NB4 (cell line): Measurements from ENCODE around the gene CYCS.
"Not testable (repeated sequence)": the region's sequence is repeated elsewhere in the genome, so short reads cannot be mapped to it uniquely, and the experiment has no call there.

Experiments used
- DNase-seq: peaks from one replicate; pipeline ENCODE4 v3.0.0; 2010; ENCODE audit warnings: low read depth
- H3K4me3 ChIP-seq: one replicate; pipeline ENCODE4 v1.5.1; 2011; ENCODE audit warnings: mild to moderate bottlenecking, low read depth, low read length, moderate library complexity
- CTCF ChIP-seq: IDR thresholded peaks from one replicate; pipeline ENCODE4 v1.5.1; 2012; ENCODE audit warnings: low read depth, low read length
- MAX ChIP-seq: IDR thresholded peaks from 2 replicates; pipeline ENCODE4 v1.6.1; 2011; ENCODE audit warnings: low read depth, low read length
- MYC ChIP-seq: IDR thresholded peaks from 2 replicates; pipeline ENCODE4 v1.6.1; 2011; ENCODE audit warnings: low read depth, low read length
- POLR2A ChIP-seq: IDR thresholded peaks from 2 replicates; pipeline ENCODE4 v1.6.1; 2011; ENCODE audit warnings: mild to moderate bottlenecking; ENCODE audit not compliant: insufficient read length; ENCODE audit errors: extremely low read depth

CYCS gene

GRCh38 chr7:25091176-25091575 lies 33.9 kb downstream of the CYCS start:
- no peak for DNase-seq
- H3K4me3 ChIP-seq: no peak overlapping the region
- TF ChIP-seq MYC (no peak), POLR2A (no peak), MAX (no peak), CTCF (no peak)

GRCh38 chr7:25090374-25090773 lies 34.7 kb downstream of the CYCS start:
- TF ChIP-seq CTCF (no peak), MYC (no peak)
- H3K4me3 ChIP-seq: no peak overlapping the region
- DNase-seq: no peak

GRCh38 chr7:25087855-25088254 lies 37.2 kb downstream of the CYCS start:
- TF ChIP-seq MAX (no peak), POLR2A (no peak), CTCF (no peak), MYC (no peak)
- peak; percentile 83 for DNase-seq
- no peak overlapping the region for H3K4me3 ChIP-seq

GRCh38 chr7:25084821-25085220 lies 40.2 kb downstream of the CYCS start:
- TF ChIP-seq MAX: no peak
- no peak for TF ChIP-seq CTCF
- no peak for TF ChIP-seq MYC
- TF ChIP-seq POLR2A: no peak
- H3K4me3 ChIP-seq: no peak overlapping the region
- no peak for DNase-seq

GRCh38 chr7:25083201-25083600 lies 41.9 kb downstream of the CYCS start:
- H3K4me3 ChIP-seq: no peak overlapping the region
- no peak for TF ChIP-seq MYC
- no peak for TF ChIP-seq CTCF
- TF ChIP-seq MAX: no peak
- TF ChIP-seq POLR2A: no peak
- DNase-seq: no peak

- not testable (repeated sequence) for H3K4me3 ChIP-seq, DNase-seq
These were observed 43.0 kb downstream of the CYCS start for GRCh38 chr7:25082041-25082440.

- TF ChIP-seq POLR2A (no peak), CTCF (no peak)
- no peak for DNase-seq
- H3K4me3 ChIP-seq: no peak overlapping the region
These were observed 48.0 kb downstream of the CYCS start for GRCh38 chr7:25077096-25077495.
